HEK293 (cell line): ENCODE results near the gene GUCA1C.

Experiments used
- CTCF ChIA-PET: fragments of 350-600 bp; formaldehyde crosslinking; extraction: SDS; loops from one replicate; lab custom pipeline; 2021; ENCODE audit warnings: antibody characterized with exemption; lab: Yijun Ruan, JAX
- POLR2A ChIA-PET: fragments of 300-600 bp; formaldehyde crosslinking; extraction: SDS; loops from one replicate; lab custom pipeline; 2020; ENCODE audit warnings: antibody characterized with exemption, inconsistent platforms; lab: Yijun Ruan, JAX
- H3K27ac ChIP-seq: fragments of 200-500 bp; sonication (Bioruptor generic); 2 replicates; pipeline ENCODE4 v1.5.1; 2014; ENCODE audit warnings: low read depth, low read length, control low read depth, inconsistent platforms; ENCODE audit errors: extremely low read depth
- H3K36me3 ChIP-seq, 2 experiments: fragments of 200-500 bp in 1 of 2; sonication (Bioruptor generic) in 1 of 2; 1 replicate in 1 of 2; 2 replicates in 1 of 2; pipeline ENCODE4 v1.5.1; 2014 to 2017; ENCODE audit warnings: inconsistent platforms in 2 of 2, low read length in 2 of 2; ENCODE audit not compliant: control insufficient read depth in 2 of 2, insufficient read depth in 1 of 2
- H3K4me1 ChIP-seq: fragments of 200-500 bp; sonication (Bioruptor generic); 2 replicates; pipeline ENCODE4 v1.5.1; 2014; ENCODE audit warnings: mild to moderate bottlenecking, low read length, inconsistent platforms; ENCODE audit not compliant: control insufficient read depth, insufficient read depth
- H3K4me3 ChIP-seq: 2 replicates; pipeline ENCODE4 v1.5.1; 2011; ENCODE audit warnings: low read depth, mild to moderate bottlenecking, control low read depth, low read length, moderate library complexity
- H3K9me3 ChIP-seq: fragments of 200-500 bp; sonication (Bioruptor generic); 2 replicates; pipeline ENCODE4 v1.5.1; 2014; ENCODE audit warnings: low read depth, low read length, inconsistent platforms; ENCODE audit not compliant: control insufficient read depth, insufficient read depth
- ELK4 ChIP-seq: IDR thresholded peaks from 2 replicates; pipeline ENCODE4 v1.6.1; 2011; ENCODE audit warnings: mild to moderate bottlenecking, low read depth, low read length, borderline replicate concordance
- GLI4 ChIP-seq: fragments of 450-650 bp; formaldehyde crosslinking; IDR thresholded peaks from 2 replicates; pipeline ENCODE4 v1.5.1; 2016; ENCODE audit warnings: missing biosample characterization, missing genetic modification characterization
- KLF1 ChIP-seq: fragments of 450-650 bp; formaldehyde crosslinking; IDR thresholded peaks from 2 replicates; pipeline ENCODE4 v1.5.1; 2016; ENCODE audit warnings: missing biosample characterization, missing genetic modification characterization
- KLF16 ChIP-seq: fragments of 450-650 bp; formaldehyde crosslinking; IDR thresholded peaks from 2 replicates; pipeline ENCODE4 v1.5.1; 2017; ENCODE audit warnings: missing biosample characterization, missing genetic modification characterization
- RBAK ChIP-seq: fragments of 450-650 bp; formaldehyde crosslinking; IDR thresholded peaks from 2 replicates; pipeline ENCODE4 v1.5.1; 2016; ENCODE audit warnings: missing biosample characterization, missing genetic modification characterization
- SP3 ChIP-seq: fragments of 450-650 bp; formaldehyde crosslinking; IDR thresholded peaks from 2 replicates; pipeline ENCODE4 v1.5.1; 2016; ENCODE audit warnings: missing biosample characterization, missing genetic modification characterization
- ZBTB48 ChIP-seq: fragments of 450-650 bp; formaldehyde crosslinking; IDR thresholded peaks from 2 replicates; pipeline ENCODE4 v1.5.1; 2016; ENCODE audit warnings: missing biosample characterization, missing genetic modification characterization
- ZBTB7A ChIP-seq: fragments of 450-650 bp; formaldehyde crosslinking; IDR thresholded peaks from 2 replicates; pipeline ENCODE4 v1.5.1; 2016; ENCODE audit warnings: low read depth, missing biosample characterization, missing genetic modification characterization
- ZBTB8A ChIP-seq: fragments of 450-650 bp; formaldehyde crosslinking; IDR thresholded peaks from 2 replicates; pipeline ENCODE4 v1.5.1; 2016; ENCODE audit warnings: missing biosample characterization, missing genetic modification characterization
- ZFP3 ChIP-seq: fragments of 450-650 bp; formaldehyde crosslinking; IDR thresholded peaks from 2 replicates; pipeline ENCODE4 v1.5.1; 2016; ENCODE audit warnings: low read depth, missing biosample characterization, missing genetic modification characterization
- ZNF114 ChIP-seq: fragments of 450-650 bp; formaldehyde crosslinking; IDR thresholded peaks from 2 replicates; pipeline ENCODE4 v1.5.0; 2017; ENCODE audit warnings: missing biosample characterization, missing genetic modification characterization
- ZNF155 ChIP-seq: fragments of 450-650 bp; formaldehyde crosslinking; IDR thresholded peaks from 2 replicates; pipeline ENCODE4 v1.5.1; 2016; ENCODE audit warnings: missing biosample characterization, missing genetic modification characterization
- ZNF157 ChIP-seq: fragments of 450-650 bp; formaldehyde crosslinking; IDR thresholded peaks from 2 replicates; pipeline ENCODE4 v1.5.1; 2016; ENCODE audit warnings: missing biosample characterization, missing genetic modification characterization
- ZNF174 ChIP-seq: fragments of 450-650 bp; formaldehyde crosslinking; IDR thresholded peaks from 2 replicates; pipeline ENCODE4 v1.5.0; 2017; ENCODE audit warnings: missing biosample characterization, mild to moderate bottlenecking, missing genetic modification characterization
- ZNF19 ChIP-seq: fragments of 450-650 bp; formaldehyde crosslinking; IDR thresholded peaks from 2 replicates; pipeline ENCODE4; 2016; ENCODE audit warnings: missing biosample characterization, missing genetic modification characterization, low read depth
- ZNF266 ChIP-seq: fragments of 450-650 bp; formaldehyde crosslinking; IDR thresholded peaks from 2 replicates; pipeline ENCODE4 v1.5.1; 2016; ENCODE audit warnings: missing biosample characterization, missing genetic modification characterization, low read depth
- ZNF292 ChIP-seq: fragments of 450-650 bp; formaldehyde crosslinking; IDR thresholded peaks from 2 replicates; pipeline ENCODE4 v1.5.1; 2016; ENCODE audit warnings: low read depth, missing biosample characterization, missing genetic modification characterization, borderline replicate concordance
- ZNF302 ChIP-seq: fragments of 450-650 bp; formaldehyde crosslinking; IDR thresholded peaks from 2 replicates; pipeline ENCODE4 v1.5.1; 2016; ENCODE audit warnings: missing biosample characterization, missing genetic modification characterization, low read depth
- ZNF423 ChIP-seq: fragments of 450-650 bp; formaldehyde crosslinking; IDR thresholded peaks from 2 replicates; pipeline ENCODE4 v1.5.1; 2016; ENCODE audit warnings: missing biosample characterization, missing genetic modification characterization
- ZNF426 ChIP-seq: fragments of 450-650 bp; formaldehyde crosslinking; IDR thresholded peaks from 2 replicates; pipeline ENCODE4 v1.5.1; 2017; ENCODE audit warnings: missing biosample characterization, missing genetic modification characterization, mild to moderate bottlenecking, inconsistent platforms, moderate library complexity
- ZNF530 ChIP-seq: fragments of 450-650 bp; formaldehyde crosslinking; IDR thresholded peaks from 2 replicates; pipeline ENCODE4 v1.5.1; 2016; ENCODE audit warnings: low read depth, missing biosample characterization, missing genetic modification characterization
- ZNF548 ChIP-seq: fragments of 450-650 bp; formaldehyde crosslinking; IDR thresholded peaks from 2 replicates; pipeline ENCODE4 v1.5.1; 2016; ENCODE audit warnings: missing biosample characterization, missing genetic modification characterization
- ZNF585B ChIP-seq: fragments of 450-650 bp; formaldehyde crosslinking; IDR thresholded peaks from 2 replicates; pipeline ENCODE4 v1.5.1; 2016; ENCODE audit warnings: missing biosample characterization, missing genetic modification characterization
- ZNF670 ChIP-seq: fragments of 450-650 bp; formaldehyde crosslinking; IDR thresholded peaks from 2 replicates; pipeline ENCODE4 v1.5.1; 2016; ENCODE audit warnings: missing biosample characterization, missing genetic modification characterization, low read depth
- ZNF76 ChIP-seq: fragments of 450-650 bp; formaldehyde crosslinking; IDR thresholded peaks from 2 replicates; pipeline ENCODE4; 2016; ENCODE audit warnings: low read depth, missing biosample characterization, missing genetic modification characterization, borderline replicate concordance
- ZNF785 ChIP-seq: fragments of 450-650 bp; formaldehyde crosslinking; IDR thresholded peaks from 2 replicates; pipeline ENCODE4 v1.5.1; 2016; ENCODE audit warnings: missing biosample characterization, missing genetic modification characterization
- ZSCAN16 ChIP-seq: fragments of 450-650 bp; formaldehyde crosslinking; IDR thresholded peaks from 2 replicates; pipeline ENCODE4 v1.5.1; 2016; ENCODE audit warnings: missing biosample characterization, missing genetic modification characterization
- ZSCAN23 ChIP-seq: fragments of 450-650 bp; formaldehyde crosslinking; IDR thresholded peaks from 2 replicates; pipeline ENCODE4 v1.5.1; 2016; ENCODE audit warnings: missing biosample characterization, missing genetic modification characterization
- ZSCAN4 ChIP-seq: fragments of 450-650 bp; formaldehyde crosslinking; IDR thresholded peaks from 2 replicates; pipeline ENCODE4 v1.5.1; 2017; ENCODE audit warnings: missing biosample characterization, missing genetic modification characterization
- TF ChIP-seq, protein P1 (sequence below): fragments of 450-650 bp; IDR thresholded peaks from 2 replicates; pipeline ENCODE4 v1.5.1; 2018; ENCODE audit warnings: missing biosample characterization, missing genetic modification characterization

The GUCA1C gene

DNA sequence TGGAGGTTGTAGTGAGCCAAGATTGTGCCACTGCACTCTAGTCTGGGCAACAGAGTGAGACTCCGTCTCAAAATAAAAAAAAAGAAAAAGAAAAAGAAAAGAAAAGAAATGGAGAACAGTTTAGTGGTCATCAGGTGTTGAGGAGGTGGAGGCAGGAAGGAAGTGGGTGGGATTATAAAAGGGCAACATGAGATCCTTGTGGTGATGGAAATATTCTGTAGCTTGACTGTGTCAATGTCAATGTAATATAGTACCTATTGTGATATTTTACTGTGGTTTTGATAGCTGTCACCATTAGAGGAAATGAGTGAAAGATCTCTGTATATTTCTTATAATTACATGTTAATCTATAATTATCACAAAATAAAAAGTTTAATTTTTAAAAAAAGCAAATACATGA, 70.3 kb downstream of the GUCA1C start:
- Histone ChIP-seq H3K27ac (no peak overlapping the region), H3K4me1 (no peaks in the 10 kb centered on the region), H3K36me3 (no peaks in the 10 kb centered on the region), H3K4me3 (no peak overlapping the region), H3K9me3 (no peaks in the 10 kb centered on the region)
- TF ChIP-seq ZSCAN23 (no peak), ZNF302 (no peak), ZNF292 (tag by site-specific recombination) (no peak), ZNF670 (tag by site-specific recombination) (no peak), ZBTB48 (tag by site-specific recombination) (no peak), ZNF548 (tag by site-specific recombination) (no peak), ZSCAN4 (tag by site-specific recombination) (no peak), ZNF426 (tag by site-specific recombination) (no peak), ZNF785 (no peak), ZNF155 (tag by site-specific recombination) (no peak), ZNF266 (tag by site-specific recombination) (no peak), ZBTB8A (no peak), ZNF19 (tag by site-specific recombination) (no peak), ZNF76 (tag by site-specific recombination) (no peak), RBAK (tag by site-specific recombination) (no peak), SP3 (tag by site-specific recombination) (no peak), ZNF174 (tag by site-specific recombination) (no peak), ZNF114 (tag by site-specific recombination) (no peak), ZNF157 (tag by site-specific recombination) (no peak)
- TF ChIP-seq, protein P1, sequence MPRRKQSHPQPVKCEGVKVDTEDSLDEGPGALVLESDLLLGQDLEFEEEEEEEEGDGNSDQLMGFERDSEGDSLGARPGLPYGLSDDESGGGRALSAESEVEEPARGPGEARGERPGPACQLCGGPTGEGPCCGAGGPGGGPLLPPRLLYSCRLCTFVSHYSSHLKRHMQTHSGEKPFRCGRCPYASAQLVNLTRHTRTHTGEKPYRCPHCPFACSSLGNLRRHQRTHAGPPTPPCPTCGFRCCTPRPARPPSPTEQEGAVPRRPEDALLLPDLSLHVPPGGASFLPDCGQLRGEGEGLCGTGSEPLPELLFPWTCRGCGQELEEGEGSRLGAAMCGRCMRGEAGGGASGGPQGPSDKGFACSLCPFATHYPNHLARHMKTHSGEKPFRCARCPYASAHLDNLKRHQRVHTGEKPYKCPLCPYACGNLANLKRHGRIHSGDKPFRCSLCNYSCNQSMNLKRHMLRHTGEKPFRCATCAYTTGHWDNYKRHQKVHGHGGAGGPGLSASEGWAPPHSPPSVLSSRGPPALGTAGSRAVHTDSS (tag by site-specific recombination), result no peak
- ChIA-PET CTCF (no interaction called here), POLR2A (no interaction called here)

- TF ChIP-seq KLF16, result no peak
- no peak for TF ChIP-seq ZNF530 (tag by site-specific recombination)
- TF ChIP-seq ZNF585B (tag by site-specific recombination), result no peak
- no peak for TF ChIP-seq ZNF423
- Histone ChIP-seq H3K27ac (no peak overlapping the region), H3K9me3 (no peaks in the 10 kb centered on the region), H3K4me1 (no peaks in the 10 kb centered on the region), H3K36me3 (no peaks in the 10 kb centered on the region), H3K4me3 (no peak overlapping the region)
- ChIA-PET CTCF (no interaction called here), POLR2A (no interaction called here)
Measured at GRCh38 chr3:108882762-108883161, 70.9 kb downstream of the GUCA1C start.

- no peak overlapping the region for H3K4me3 ChIP-seq
- H3K9me3 ChIP-seq, result no peaks in the 10 kb centered on the region
- H3K36me3 ChIP-seq, result no peaks in the 10 kb centered on the region
- no peaks in the 10 kb centered on the region for H3K4me1 ChIP-seq
- POLR2A ChIA-PET, result no interaction called here
- no peak for TF ChIP-seq ZSCAN16
- no peak for TF ChIP-seq ZBTB7A (tag by site-specific recombination)
- no peak for TF ChIP-seq KLF1
- TF ChIP-seq ZFP3, result no peak
- no peak for TF ChIP-seq GLI4 (tag by site-specific recombination)
- TF ChIP-seq ELK4, result no peak
- no peak for TF ChIP-seq ZNF785
- no peak overlapping the region for H3K27ac ChIP-seq
- CTCF ChIA-PET, result no interaction called here
Measured at GRCh38 chr3:108879915-108880314, 73.8 kb downstream of the GUCA1C start.
